NCI-H2196 (cell line): ENCODE data around the gene FHAD1.
A peak's percentile ranks its signal among the peaks of the same experiment; 100 is the strongest.

ENCODE experiments used
- DNase-seq: peaks from one replicate; lab custom pipeline; 2025; ENCODE audit not compliant: unreplicated experiment; lab: John Stamatoyannopoulos, UW

The FHAD1 gene

GRCh38 chr1:15343729-15344128, 96.7 kb downstream of the FHAD1 start:
- no peak for DNase-seq

GRCh38 chr1:15344380-15344779, 97.4 kb downstream of the FHAD1 start:
- no peak for DNase-seq

- DNase-seq: peak; percentile 16
Measured at GRCh38 chr1:15344800-15345704, 98.0 kb downstream of the FHAD1 start.

- no peak for DNase-seq
Measured at GRCh38 chr1:15345705-15346345, 98.8 kb downstream of the FHAD1 start.

- no peak for DNase-seq
Measured at GRCh38 chr1:15346346-15347030, 99.5 kb downstream of the FHAD1 start.

- DNase-seq: no peak
Measured at GRCh38 chr1:15347182-15347581, 100.2 kb downstream of the FHAD1 start.

GRCh38 chr1:15348648-15349047, 101.6 kb downstream of the FHAD1 start:
- no peak for DNase-seq

GRCh38 chr1:15349133-15349532, 102.1 kb downstream of the FHAD1 start:
- DNase-seq: no peak

- DNase-seq: no peak
Measured at GRCh38 chr1:15350151-15350550, 103.1 kb downstream of the FHAD1 start.

- DNase-seq: peak; percentile 41
Measured at GRCh38 chr1:15350551-15351200, 103.7 kb downstream of the FHAD1 start.

GRCh38 chr1:15351310-15351709, 104.3 kb downstream of the FHAD1 start:
- DNase-seq: no peak

GRCh38 chr1:15352128-15352957, 105.3 kb downstream of the FHAD1 start:
- DNase-seq: peak; percentile 90

GRCh38 chr1:15353839-15354579, 107.0 kb downstream of the FHAD1 start:
- DNase-seq: no peak

- DNase-seq: no peak
Measured at GRCh38 chr1:15354580-15354965, 107.5 kb downstream of the FHAD1 start.

GRCh38 chr1:15355968-15356625, 109.1 kb downstream of the FHAD1 start:
- no peak for DNase-seq

- no peak for DNase-seq
Measured at GRCh38 chr1:15357612-15358207, 110.7 kb downstream of the FHAD1 start.

- DNase-seq: no peak
Measured at GRCh38 chr1:15358565-15359133, 111.6 kb downstream of the FHAD1 start.

GRCh38 chr1:15360700-15361099, 113.7 kb downstream of the FHAD1 start:
- DNase-seq: no peak
